Heart left ventricle (tissue), 13 donors: ENCODE data around the gene PRDM16.

Experiments used
- POLR2A ChIP-seq, 2 donors: fragments of 450-650 bp; IDR thresholded peaks; one replicate each; pipeline ENCODE4 v1.6.1; 2017; ENCODE audit warnings: antibody characterized with exemption in 2 of 2, mild to moderate bottlenecking in 2 of 2, moderate library complexity in 2 of 2
- TF ChIP-seq, protein P1 (sequence below), 12 donors: fragments of 200-600 bp; sonication (generic) in 4 of 12; IDR thresholded peaks; one replicate each; pipeline versions ENCODE4 v1.5.0 to v1.8.0; 2018 to 2022; ENCODE audit warnings: antibody characterized with exemption in 12 of 12, mild to moderate bottlenecking in 5 of 12
- donor health status: ischemic (EF 13 %, LVEDD 7.1; RV severe dilation, severe dysfunction).
- donor health status: DM: no; HTN: yes; CAD: no.
- donor health status: DM: no; HTN: no; CAD: no.
- donor health status: ischemic (EF 25% LVEDD 6.9; RV normal size, moderate dysfunction).
- donor health status: ischemic (EF 25% LVEDD 5.7; RV mildly dilated, moderate dysfunction).
- donor health status: ischemic (EF 35%, LVEDD 5.7; RV mildly dilated, moderate dysfunction).
- donor health status: nonischemic (EF 11% LVEDD 7.7; RV severe dilation, severe dysfunction).
- donor health status: DM: yes; HTN: yes; CAD: no.
- donor health status: PGD.
- donor health status: ischemic (EF 29% LVEDD 5.4; RV normal size, mild dysfunction).
- donor health status: nonischemic (EF 23%, LVEDD 6.1; RV moderate dilation, normal function).

DNA sequence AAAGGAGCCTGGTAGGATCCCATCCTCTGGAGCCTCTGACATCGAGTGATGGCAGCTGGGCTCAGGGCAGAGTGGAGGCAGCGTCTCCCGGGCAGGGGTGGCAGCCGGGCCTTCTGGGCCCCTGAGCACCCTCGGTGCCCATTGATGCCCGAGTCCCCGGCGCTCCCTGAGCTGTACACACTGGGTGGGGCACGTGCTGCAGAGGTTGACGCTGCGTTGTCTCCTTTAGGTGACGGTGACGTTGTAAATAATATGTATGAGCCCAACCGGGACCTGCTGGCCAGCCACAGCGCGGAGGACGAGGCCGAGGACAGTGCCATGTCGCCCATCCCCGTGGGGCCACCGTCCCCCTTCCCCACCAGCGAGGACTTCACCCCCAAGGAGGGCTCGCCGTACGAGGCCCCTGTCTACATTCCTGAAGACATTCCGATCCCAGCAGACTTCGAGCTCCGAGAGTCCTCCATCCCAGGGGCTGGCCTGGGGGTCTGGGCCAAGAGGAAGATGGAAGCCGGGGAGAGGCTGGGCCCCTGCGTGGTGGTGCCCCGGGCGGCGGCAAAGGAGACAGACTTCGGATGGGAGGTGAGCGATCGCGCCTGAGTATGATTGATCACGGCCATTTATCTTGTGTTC is 117.0 kb downstream of the PRDM16 start:
- TF ChIP-seq, protein P1, sequence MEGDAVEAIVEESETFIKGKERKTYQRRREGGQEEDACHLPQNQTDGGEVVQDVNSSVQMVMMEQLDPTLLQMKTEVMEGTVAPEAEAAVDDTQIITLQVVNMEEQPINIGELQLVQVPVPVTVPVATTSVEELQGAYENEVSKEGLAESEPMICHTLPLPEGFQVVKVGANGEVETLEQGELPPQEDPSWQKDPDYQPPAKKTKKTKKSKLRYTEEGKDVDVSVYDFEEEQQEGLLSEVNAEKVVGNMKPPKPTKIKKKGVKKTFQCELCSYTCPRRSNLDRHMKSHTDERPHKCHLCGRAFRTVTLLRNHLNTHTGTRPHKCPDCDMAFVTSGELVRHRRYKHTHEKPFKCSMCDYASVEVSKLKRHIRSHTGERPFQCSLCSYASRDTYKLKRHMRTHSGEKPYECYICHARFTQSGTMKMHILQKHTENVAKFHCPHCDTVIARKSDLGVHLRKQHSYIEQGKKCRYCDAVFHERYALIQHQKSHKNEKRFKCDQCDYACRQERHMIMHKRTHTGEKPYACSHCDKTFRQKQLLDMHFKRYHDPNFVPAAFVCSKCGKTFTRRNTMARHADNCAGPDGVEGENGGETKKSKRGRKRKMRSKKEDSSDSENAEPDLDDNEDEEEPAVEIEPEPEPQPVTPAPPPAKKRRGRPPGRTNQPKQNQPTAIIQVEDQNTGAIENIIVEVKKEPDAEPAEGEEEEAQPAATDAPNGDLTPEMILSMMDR (IDR thresholded peaks at IDR 0.05) = no peak
- no peak for TF ChIP-seq POLR2A (IDR thresholded peaks at IDR 0.05)
